Measurements from ENCODE around the gene BNC2. TPM values are rescaled to one million over a fixed set of nuclear protein-coding genes. Genes with fewer than 3 reads are reported as not detected.

The BNC2 gene
- total RNA-seq, 1 experiment from 2014 or later = 43.6 TPM

- Histone ChIP-seq H3K4me2 (ENCODE audit: insufficient read depth, insufficient read length, low read length) (no peak overlapping the region), H2BK5ac (ENCODE audit: insufficient read length, low read length) (no peak overlapping the region), H3K56ac (ENCODE audit: insufficient read length, low read depth, low read length) (no peak overlapping the region), H3K4ac (ENCODE audit: low read depth, low read length) (no peak overlapping the region), H3K9me3 (ENCODE audit: control insufficient read depth, low read depth, low read length) (no peaks in the 10 kb centered on the region), H3K9ac (ENCODE audit: extremely low read depth, insufficient read length, low read length) (no peak overlapping the region), H2BK12ac (ENCODE audit: insufficient read length, low read depth, low read length) (no peak overlapping the region), H2BK20ac (ENCODE audit: low read depth, low read length, poor library complexity, severe bottlenecking) (no peak overlapping the region), H2AFZ (ENCODE audit: low read length) (no peak overlapping the region), H3K27me3 (ENCODE audit: insufficient read depth, low read length) (no peaks in the 10 kb centered on the region), H3T11ph (ENCODE audit: low read length) (no peak overlapping the region), H3K14ac (ENCODE audit: insufficient read depth, low read length) (no peak overlapping the region), H4K5ac (ENCODE audit: insufficient read length, low read depth, low read length) (no peak overlapping the region), H3K4me1 (ENCODE audit: insufficient read depth, low read length) (no peaks in the 10 kb centered on the region), H4K20me1 (ENCODE audit: control insufficient read depth, insufficient read depth, insufficient read length) (no peaks in the 10 kb centered on the region), H4K91ac (ENCODE audit: insufficient read length, low read depth, low read length) (no peak overlapping the region), H3K27ac (ENCODE audit: insufficient read length, low read depth, low read length) (no peak overlapping the region), H3K18ac (ENCODE audit: insufficient read length, low read depth, low read length) (no peak overlapping the region), H2AK5ac (ENCODE audit: insufficient read length, low read length) (no peak overlapping the region), H4K8ac (replicated peaks; ENCODE audit: insufficient read length, low read depth, low read length) (no peak overlapping the region), H3K23me2 (ENCODE audit: insufficient read length, low read depth, low read length, poor library complexity, severe bottlenecking) (no peaks in the 10 kb centered on the region), H3K23ac (ENCODE audit: insufficient read length, low read depth, low read length) (no peak overlapping the region), H3K79me1 (ENCODE audit: insufficient read depth, low read depth, low read length, poor library complexity, severe bottlenecking) (no peaks in the 10 kb centered on the region), H3K79me2 (ENCODE audit: insufficient read depth, low read length) (no peaks in the 10 kb centered on the region), H2BK15ac (ENCODE audit: low read depth, low read length) (no peak overlapping the region), H2BK120ac (ENCODE audit: low read depth, low read length, poor library complexity, severe bottlenecking) (no peak overlapping the region)
- Mint-ChIP-seq H3K27ac (no peak overlapping the region), H3K4me1 (peaks cover 20 to 31% of the 10 kb centered on the region in 2 experiments), H3K9me3 (no peaks in the 10 kb centered on the region), H3K27me3 (ENCODE audit: low read depth) (no peaks in the 10 kb centered on the region), H3K36me3 (ENCODE audit: insufficient read depth in 1 of 3, low read depth in 3 of 3) (no peaks in the 10 kb centered on the region), H3K4me3 (no peak overlapping the region)
- WGBS (ENCODE audit: extremely low coverage, insufficient read length, low lambda C conversion rate) = no CpG with 5 or more reads among the region's 1 CpG
- no peak for DNase-seq
- TF ChIP-seq CTCF (conservative IDR thresholded peaks at IDR 0.05) = no peak
Observed at GRCh38 chr9:16593746-16594145, 276.7 kb downstream of the BNC2 start.

Measured in H9 (cell line).